K562 (cell line): Measurements from ENCODE around the gene TAF10. TPM values are rescaled to one million over a fixed set of nuclear protein-coding genes. Genes with fewer than 3 reads are reported as not detected.
A peak's percentile ranks its signal among the peaks of the same experiment; 100 is the strongest.

Experiments
- BHLHE40 ChIP-seq: IDR thresholded peaks from 2 replicates; pipeline ENCODE4 v1.6.1; 2011; ENCODE audit warnings: low read length, improper control_type of control experiment
- EHMT2 ChIP-seq: fragments of 450-650 bp; IDR thresholded peaks from 2 replicates; pipeline ENCODE4 v1.6.1; 2018; ENCODE audit warnings: antibody characterized with exemption
- FOXO4 ChIP-seq: fragments of 450-650 bp; formaldehyde crosslinking; IDR thresholded peaks from 2 replicates; pipeline ENCODE4 v1.4.0; 2020; ENCODE audit warnings: mild to moderate bottlenecking, moderate library complexity
- HEY1 ChIP-seq: fragments of 250-450 bp; sonication (Bioruptor Pico); IDR thresholded peaks from 2 replicates; pipeline ENCODE4 v1.5.0; 2020; ENCODE audit warnings: mild to moderate bottlenecking, moderate library complexity, borderline replicate concordance
- HMGN3 ChIP-seq: IDR thresholded peaks from 2 replicates; pipeline ENCODE4 v1.6.1; 2011; ENCODE audit warnings: borderline replicate concordance, low read depth, mild to moderate bottlenecking, mixed read lengths, low read length; ENCODE audit not compliant: insufficient read length; ENCODE audit errors: extremely low read depth
- L3MBTL2 ChIP-seq: fragments of 450-650 bp; IDR thresholded peaks from 2 replicates; pipeline ENCODE4 v1.6.1; 2016; ENCODE audit warnings: mild to moderate bottlenecking, moderate library complexity
- NFE2 ChIP-seq: IDR thresholded peaks from 2 replicates; pipeline ENCODE4 v1.6.1; 2014; ENCODE audit warnings: antibody characterized with exemption, low read depth
- PRDM10 ChIP-seq: fragments of 450-650 bp; IDR thresholded peaks from 2 replicates; pipeline ENCODE4 v1.6.1; 2018; ENCODE audit not compliant: partially characterized antibody
- RB1 ChIP-seq: fragments of 450-650 bp; IDR thresholded peaks from 2 replicates; pipeline ENCODE4 v1.6.1; 2017; ENCODE audit warnings: low read depth, mild to moderate bottlenecking
- RBBP5 ChIP-seq: fragments of 200-600 bp; sonication (generic); IDR thresholded peaks from 2 replicates; pipeline ENCODE4 v1.6.1; 2012; ENCODE audit warnings: borderline replicate concordance, mild to moderate bottlenecking, low read length, control low read depth, inconsistent platforms; ENCODE audit not compliant: insufficient read depth, poor library complexity, severe bottlenecking
- RBM39 ChIP-seq: fragments of 200-400 bp; formaldehyde crosslinking; optimal IDR thresholded peaks from 2 replicates; pipeline ENCODE3; 2018; ENCODE audit warnings: low read depth, low read length
- SMAD1 ChIP-seq: fragments of 150-350 bp; IDR thresholded peaks from 2 replicates; pipeline ENCODE4 v1.6.1; 2014; ENCODE audit warnings: low read length, low read depth; ENCODE audit not compliant: partially characterized antibody
- TAF9B ChIP-seq: fragments of 450-650 bp; IDR thresholded peaks from 2 replicates; pipeline ENCODE4 v1.6.1; 2018; ENCODE audit warnings: mild to moderate bottlenecking; ENCODE audit not compliant: partially characterized antibody
- TEAD4 ChIP-seq, 2 experiments: sonication (generic) in 1 of 2; formaldehyde crosslinking in 1 of 2; IDR thresholded peaks; 2 replicates each; pipeline versions ENCODE4 v1.6.1 to v1.8.0; 2012 to 2022; ENCODE audit warnings: borderline replicate concordance in 1 of 2, inconsistent platforms in 1 of 2, low read length in 1 of 2, mild to moderate bottlenecking in 1 of 2, missing genetic modification reagents in 1 of 2
- TSC22D4 ChIP-seq: fragments of 450-650 bp; IDR thresholded peaks from 2 replicates; pipeline ENCODE4 v1.6.1; 2016; ENCODE audit warnings: missing genetic modification characterization, missing biosample characterization, control low read depth
- ZNF140 ChIP-seq: fragments of 250-450 bp; sonication (Bioruptor Pico); IDR thresholded peaks from 2 replicates; pipeline ENCODE4 v1.8.0; 2021; ENCODE audit warnings: moderate library complexity, mild to moderate bottlenecking, inconsistent platforms
- ZNF23 ChIP-seq: fragments of 250-450 bp; sonication (Bioruptor Pico); IDR thresholded peaks from 2 replicates; pipeline ENCODE4 v1.4.0; 2020; ENCODE audit warnings: mild to moderate bottlenecking
- ZNF280B ChIP-seq: fragments of 250-450 bp; sonication (Bioruptor Pico); IDR thresholded peaks from 2 replicates; pipeline ENCODE4 v1.5.1; 2021; ENCODE audit warnings: mild to moderate bottlenecking
- ZNF444 ChIP-seq: fragments of 250-450 bp; sonication (Bioruptor Pico); IDR thresholded peaks from 2 replicates; pipeline ENCODE4 v1.4.0; 2020; ENCODE audit warnings: mild to moderate bottlenecking, moderate library complexity
- ZNF589 ChIP-seq: fragments of 200-800 bp; sonication (Bioruptor generic); IDR thresholded peaks from 2 replicates; pipeline ENCODE4 v1.6.1; 2016; ENCODE audit warnings: low read depth, missing genetic modification characterization, missing compliant biosample characterization
- ZNF695 ChIP-seq: fragments of 450-650 bp; formaldehyde crosslinking; IDR thresholded peaks from 2 replicates; pipeline ENCODE4 v1.4.0; 2020; ENCODE audit warnings: mild to moderate bottlenecking, moderate library complexity
- polyA plus RNA-seq, 8 experiments: library from polyadenylated mRNA; depleted of rRNA in 4 of 8; stranded (reverse) in 5 of 8; unstranded in 3 of 8; fragments of >200 nt; fragmentation: Nextera tagmentation in 2 of 8; fragmentation: Illumina TruSeq in 1 of 8; extraction: Ambion mirVana in 2 of 8; extraction: Trizol in 1 of 8; gene quantifications; 2 replicates each; pipeline versions ENCODE4 v1.2.1 to v1.2.3, GENCODE V29; 2011 to 2014; ENCODE audit warnings: inconsistent platforms in 1 of 8, missing spikeins in 1 of 8
- total RNA-seq, 7 experiments: library from RNA; depleted of rRNA in 6 of 7; stranded (reverse); fragments of >200 nt in 6 of 7; fragmentation: Illumina TruSeq in 2 of 7; extraction: Trizol in 2 of 7; gene quantifications; 2 replicates each; pipeline versions ENCODE4 v1.2.1 to v1.2.3, GENCODE V29; 2011 to 2021; ENCODE audit warnings: low replicate concordance in 1 of 7

Gene TAF10
- total and polyA plus RNA-seq, 9 of the 15 experiments (the other 6 are each of a cell fraction or from before 2014, with no cell fraction given): 19.5 to 197 (median 121) TPM

GRCh38 chr11:6612213-6613041, at the start of gene TAF10 (continued):
- TF ChIP-seq HMGN3 (peak; percentile 87), ZNF280B (no peak), TAF9B (peak; percentile 40), ZNF23 (CRISPR knock-in tag) (no peak), BHLHE40 (peak; percentile 56; the same call in 1 of the 2 replicates), PRDM10 (peak; percentile 3), L3MBTL2 (peak; percentile 92), FOXO4 (CRISPR knock-in tag) (no peak), NFE2 (0 out of 2 replicates have a peak, but pooled peaks have one; percentile 3), SMAD1 (peak; percentile 47), RB1 (peak; percentile 33; the same call in 1 of the 2 replicates), ZNF589 (no peak), ZNF140 (CRISPR knock-in tag) (no peak), ZNF695 (CRISPR knock-in tag) (no peak), RBM39 (no peak), RBBP5 (no peak), TSC22D4 (tag) (no peak), HEY1 (0 out of 2 replicates have a peak, but pooled peaks have one; percentile 65), EHMT2 (no peak), ZNF444 (CRISPR knock-in tag) (no peak), TEAD4 (IDR thresholded peaks at IDR 0.05; ENCODE audit: low read length) (no peak), TEAD4 (CRISPR knock-in tag; IDR thresholded peaks at IDR 0.05; ENCODE audit: borderline replicate concordance) (no peak)
